Heart left ventricle (tissue), 13 donors: ENCODE results near the gene KBTBD3.

Experiments
- POLR2A ChIP-seq, 2 donors: fragments of 450-650 bp; IDR thresholded peaks; one replicate each; pipeline ENCODE4 v1.6.1; 2017; ENCODE audit warnings: antibody characterized with exemption in 2 of 2, mild to moderate bottlenecking in 2 of 2, moderate library complexity in 2 of 2
- TF ChIP-seq, protein P1 (sequence below), 12 donors: fragments of 200-600 bp; sonication (generic) in 4 of 12; IDR thresholded peaks; one replicate each; pipeline versions ENCODE4 v1.5.0 to v1.8.0; 2018 to 2022; ENCODE audit warnings: antibody characterized with exemption in 12 of 12, mild to moderate bottlenecking in 5 of 12
- donor health status: ischemic (EF 13 %, LVEDD 7.1; RV severe dilation, severe dysfunction).
- donor health status: DM: no; HTN: yes; CAD: no.
- donor health status: DM: no; HTN: no; CAD: no.
- donor health status: ischemic (EF 25% LVEDD 6.9; RV normal size, moderate dysfunction).
- donor health status: ischemic (EF 25% LVEDD 5.7; RV mildly dilated, moderate dysfunction).
- donor health status: ischemic (EF 35%, LVEDD 5.7; RV mildly dilated, moderate dysfunction).
- donor health status: nonischemic (EF 11% LVEDD 7.7; RV severe dilation, severe dysfunction).
- donor health status: DM: yes; HTN: yes; CAD: no.
- donor health status: PGD.
- donor health status: ischemic (EF 29% LVEDD 5.4; RV normal size, mild dysfunction).
- donor health status: nonischemic (EF 23%, LVEDD 6.1; RV moderate dilation, normal function).

DNA sequence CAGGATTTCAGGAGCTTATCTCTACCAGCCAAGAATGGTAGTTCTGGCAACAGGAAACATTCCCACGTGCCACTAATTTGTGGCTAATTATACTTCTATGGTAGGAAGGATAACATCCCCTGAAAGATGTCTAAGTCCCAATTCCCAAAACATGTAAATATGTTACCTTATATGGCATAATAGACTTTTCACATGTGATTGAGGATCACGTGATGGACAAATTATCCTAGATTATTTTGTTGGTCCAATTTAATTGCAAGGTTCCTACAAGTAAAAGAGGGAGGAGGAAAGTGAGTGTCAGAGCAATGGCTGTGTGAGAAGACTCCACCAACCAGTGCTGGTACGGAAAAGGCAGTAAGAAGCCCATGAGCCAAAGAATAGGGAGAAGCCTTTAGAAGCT lies 45.2 kb downstream of the KBTBD3 start:
- TF ChIP-seq, protein P1, sequence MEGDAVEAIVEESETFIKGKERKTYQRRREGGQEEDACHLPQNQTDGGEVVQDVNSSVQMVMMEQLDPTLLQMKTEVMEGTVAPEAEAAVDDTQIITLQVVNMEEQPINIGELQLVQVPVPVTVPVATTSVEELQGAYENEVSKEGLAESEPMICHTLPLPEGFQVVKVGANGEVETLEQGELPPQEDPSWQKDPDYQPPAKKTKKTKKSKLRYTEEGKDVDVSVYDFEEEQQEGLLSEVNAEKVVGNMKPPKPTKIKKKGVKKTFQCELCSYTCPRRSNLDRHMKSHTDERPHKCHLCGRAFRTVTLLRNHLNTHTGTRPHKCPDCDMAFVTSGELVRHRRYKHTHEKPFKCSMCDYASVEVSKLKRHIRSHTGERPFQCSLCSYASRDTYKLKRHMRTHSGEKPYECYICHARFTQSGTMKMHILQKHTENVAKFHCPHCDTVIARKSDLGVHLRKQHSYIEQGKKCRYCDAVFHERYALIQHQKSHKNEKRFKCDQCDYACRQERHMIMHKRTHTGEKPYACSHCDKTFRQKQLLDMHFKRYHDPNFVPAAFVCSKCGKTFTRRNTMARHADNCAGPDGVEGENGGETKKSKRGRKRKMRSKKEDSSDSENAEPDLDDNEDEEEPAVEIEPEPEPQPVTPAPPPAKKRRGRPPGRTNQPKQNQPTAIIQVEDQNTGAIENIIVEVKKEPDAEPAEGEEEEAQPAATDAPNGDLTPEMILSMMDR (IDR thresholded peaks at IDR 0.05), result no peak
- no peak for TF ChIP-seq POLR2A (IDR thresholded peaks at IDR 0.05)
